ENCODE data around the gene CYB561A3.
A peak's percentile ranks its signal among the peaks of the same experiment; 100 is the strongest.

Gene CYB561A3

DNA sequence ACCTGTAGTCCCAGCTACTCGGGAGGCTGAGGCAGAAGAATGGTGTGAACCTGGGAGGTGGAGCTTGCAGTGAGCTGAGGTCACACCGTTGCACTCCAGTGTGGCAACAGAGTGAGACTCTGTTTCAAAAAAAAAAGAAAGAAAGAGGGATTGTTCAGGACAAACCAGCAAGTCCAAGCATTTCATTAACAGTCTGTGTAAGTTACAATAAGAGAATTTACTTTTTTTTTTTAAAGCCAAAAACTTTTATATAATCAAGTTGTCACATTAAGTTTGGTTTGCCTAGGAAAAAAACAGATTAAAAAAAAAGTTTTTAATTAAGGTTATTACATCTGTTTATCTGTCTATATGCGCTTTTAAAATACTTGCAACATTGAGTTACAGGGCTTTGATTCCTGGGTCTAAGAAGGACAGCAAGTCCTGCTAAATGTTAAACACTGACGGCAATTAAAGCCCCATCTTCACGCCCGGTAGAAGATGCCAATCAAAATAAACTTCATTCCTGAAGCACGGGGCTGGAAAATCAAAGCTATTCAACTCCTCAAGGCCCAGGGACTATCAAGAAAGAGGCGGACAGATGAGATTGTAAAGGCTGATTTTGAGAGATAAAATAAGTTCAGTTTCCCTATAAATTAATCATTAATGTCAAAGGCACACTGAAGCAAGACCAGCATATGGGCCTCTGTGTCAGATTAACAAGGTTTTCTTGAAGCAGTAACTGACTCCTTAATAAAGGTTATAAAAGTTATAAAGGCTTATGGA, 11.2 kb upstream of the CYB561A3 start:
- ChIA-PET CTCF (interaction anchor here (8.3 to 27.1 kb wide), 2 partner anchors 12 to 33 kb away, joined by 112 to 374 read pairs; partner anchors contain the start of genes DDB1 and TKFC), POLR2A (interaction anchor here (0.6 kb wide), 1 partner anchor 8 kb away, joined by 4 read pairs; no protein-coding TSS in a partner anchor)
- TF ChIP-seq CTCF (IDR thresholded peaks at IDR 0.05; ENCODE audit: control extremely low read depth, extremely low read depth, low read depth, missing control alignments) = no peak

DNA sequence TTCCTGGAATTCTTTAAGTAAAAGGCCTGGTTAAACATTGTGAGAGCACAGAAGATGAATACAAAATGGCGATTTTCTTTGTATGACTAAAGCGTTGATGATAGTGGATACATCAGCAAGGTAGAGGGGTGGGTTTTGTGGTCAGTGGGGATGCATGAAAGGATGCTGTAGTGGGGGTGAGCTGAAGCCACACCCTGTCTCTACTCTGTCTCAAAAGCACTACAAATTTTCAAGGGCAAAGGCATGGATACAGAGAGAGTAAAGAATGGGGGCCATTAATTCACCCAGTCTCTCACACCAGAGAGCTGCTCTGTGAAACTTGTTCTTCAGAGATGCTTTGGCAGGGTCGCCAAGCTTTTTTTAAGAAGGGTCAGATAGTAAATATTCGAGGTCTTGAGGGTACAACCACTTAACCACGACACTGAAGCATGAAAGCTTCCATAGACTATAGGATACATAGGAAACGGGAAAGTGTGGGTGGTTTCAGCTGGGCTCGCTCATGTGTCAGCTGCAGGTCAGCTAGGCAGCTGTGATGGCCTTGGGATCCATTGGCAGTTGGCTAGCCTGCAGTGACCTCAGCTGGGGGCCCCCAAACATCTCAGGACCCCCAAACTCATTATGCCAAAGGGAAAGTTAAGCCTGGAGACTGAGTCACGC, 8.8 kb upstream of the CYB561A3 start:
- POLR2A ChIA-PET = interaction anchor here (0.9 to 3.3 kb wide), 3 partner anchors 10 to 15 kb away, joined by 3 to 38 read pairs (median 11); partner anchors contain the start of genes CYB561A3 and TMEM138
- CTCF ChIA-PET = interaction anchor here (0.7 to 27.1 kb wide), 10 partner anchors 9 to 105 kb away, joined by 3 to 374 read pairs (median 4); partner anchors contain the start of genes CPSF7, CYB561A3, DDB1 and SDHAF2
- no peak for TF ChIP-seq CTCF (IDR thresholded peaks at IDR 0.05; ENCODE audit: control extremely low read depth, extremely low read depth, low read depth, missing control alignments)
- DNase-seq (ENCODE audit: extremely low spot score) = no peak

More for the DNA sequence above, 11.2 kb upstream of the CYB561A3 start:
- DNase-seq (ENCODE audit: extremely low spot score) = no peak

- POLR2A ChIA-PET = interaction anchor here (0.6 to 3.3 kb wide), 5 partner anchors 9 to 1621 kb away, joined by 3 to 38 read pairs (median 3); partner anchors contain the start of genes CYB561A3 and TMEM138
- CTCF ChIA-PET = interaction anchor here (0.9 to 27.1 kb wide), 11 partner anchors 9 to 117 kb away, joined by 3 to 374 read pairs (median 3); partner anchors contain the start of genes CYB561A3, DDB1, SDHAF2 and TKFC
- DNase-seq (ENCODE audit: extremely low spot score) = peak; percentile 34
- TF ChIP-seq CTCF (IDR thresholded peaks at IDR 0.05; ENCODE audit: control extremely low read depth, extremely low read depth, low read depth, missing control alignments) = no peak
These were observed 8.0 kb upstream of the CYB561A3 start for GRCh38 chr11:61369372-61370348.

DNA sequence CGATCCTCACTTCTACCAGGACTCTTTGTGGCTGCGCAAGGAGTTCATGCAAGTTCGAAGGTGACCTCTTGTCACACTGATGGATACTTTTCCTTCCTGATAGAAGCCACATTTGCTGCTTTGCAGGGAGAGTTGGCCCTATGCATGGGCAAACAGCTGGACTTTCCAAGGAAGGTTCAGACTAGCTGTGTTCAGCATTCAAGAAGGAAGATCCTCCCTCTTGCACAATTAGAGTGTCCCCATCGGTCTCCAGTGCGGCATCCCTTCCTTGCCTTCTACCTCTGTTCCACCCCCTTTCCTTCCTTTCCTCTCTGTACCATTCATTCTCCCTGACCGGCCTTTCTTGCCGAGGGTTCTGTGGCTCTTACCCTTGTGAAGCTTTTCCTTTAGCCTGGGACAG, 7.0 kb upstream of the CYB561A3 start:
- no peak for TF ChIP-seq CTCF (IDR thresholded peaks at IDR 0.05; ENCODE audit: control extremely low read depth, extremely low read depth, low read depth, missing control alignments)
- ChIA-PET POLR2A (interaction anchor here (0.6 to 3.3 kb wide), 3 partner anchors 8 to 1622 kb away, joined by 3 to 38 read pairs (median 11); partner anchors contain the start of genes CYB561A3 and TMEM138), CTCF (interaction anchor here (0.9 to 27.1 kb wide), 8 partner anchors 10 to 116 kb away, joined by 3 to 374 read pairs (median 4); partner anchors contain the start of genes CYB561A3, DDB1, SDHAF2 and TKFC)
- no peak for DNase-seq (ENCODE audit: extremely low spot score)

GRCh38 chr11:61367406-61367805, 5.7 kb upstream of the CYB561A3 start:
- ChIA-PET POLR2A (no interaction called here), CTCF (interaction anchor here (1.4 to 27.1 kb wide), 5 partner anchors 9 to 29 kb away, joined by 3 to 374 read pairs (median 68); partner anchors contain the start of genes CYB561A3, DDB1, TKFC and TMEM138)
- no peak for DNase-seq (ENCODE audit: extremely low spot score)
- TF ChIP-seq CTCF (IDR thresholded peaks at IDR 0.05; ENCODE audit: control extremely low read depth, extremely low read depth, low read depth, missing control alignments) = no peak

All from GM10248 (cell line).